ENCODE data around the gene DGKD.

Gene DGKD

GRCh38 chr2:233489143-233489542 is 134.8 kb downstream of the DGKD start:
- H3K4me1 Mint-ChIP-seq: no peaks in the 10 kb centered on the region
- no peaks in the 10 kb centered on the region for H3K9me3 Mint-ChIP-seq
- DNase-seq: no peak
- H3K4me3 Mint-ChIP-seq: no peak overlapping the region
- ATAC-seq: no peak
- no peaks in the 10 kb centered on the region for H3K27me3 Mint-ChIP-seq
- no peak overlapping the region for H3K27ac Mint-ChIP-seq

GRCh38 chr2:233489666-233490065 is 135.4 kb downstream of the DGKD start:
- Mint-ChIP-seq H3K9me3 (no peaks in the 10 kb centered on the region), H3K27me3 (no peaks in the 10 kb centered on the region), H3K4me1 (no peaks in the 10 kb centered on the region), H3K27ac (no peak overlapping the region), H3K4me3 (no peak overlapping the region)
- DNase-seq: no peak
- no peak for ATAC-seq

GRCh38 chr2:233490831-233491230 is 136.5 kb downstream of the DGKD start:
- Mint-ChIP-seq H3K4me3 (no peak overlapping the region), H3K9me3 (no peaks in the 10 kb centered on the region), H3K4me1 (no peaks in the 10 kb centered on the region), H3K27ac (no peak overlapping the region), H3K27me3 (no peaks in the 10 kb centered on the region)
- ATAC-seq: no peak
- DNase-seq: no peak

GRCh38 chr2:233491326-233491725 is 137.0 kb downstream of the DGKD start:
- ATAC-seq: no peak

GRCh38 chr2:233492078-233492477 is 137.8 kb downstream of the DGKD start:
- DNase-seq (no peak), ATAC-seq (no peak)
- peaks cover 3% of the 10 kb centered on the region for H3K4me1 Mint-ChIP-seq
- no peak overlapping the region for H3K27ac Mint-ChIP-seq
- no peak overlapping the region for H3K4me3 Mint-ChIP-seq
- H3K9me3 Mint-ChIP-seq: no peaks in the 10 kb centered on the region
- no peaks in the 10 kb centered on the region for H3K27me3 Mint-ChIP-seq

More at GRCh38 chr2:233491326-233491725, 137.0 kb downstream of the DGKD start:
- no peak overlapping the region for H3K4me3 Mint-ChIP-seq
- no peaks in the 10 kb centered on the region for H3K27me3 Mint-ChIP-seq
- DNase-seq: no peak
- H3K9me3 Mint-ChIP-seq: no peaks in the 10 kb centered on the region
- H3K4me1 Mint-ChIP-seq: no peaks in the 10 kb centered on the region
- no peak overlapping the region for H3K27ac Mint-ChIP-seq

GRCh38 chr2:233492751-233493150 is 138.5 kb downstream of the DGKD start:
- Mint-ChIP-seq H3K4me1 (peaks cover 10% of the 10 kb centered on the region), H3K27ac (peak overlapping the region in 1 of 2 donors; percentile 38)
- ATAC-seq: no peak

GRCh38 chr2:233495503-233496496 is 141.5 kb downstream of the DGKD start:
- no peak overlapping the region for H3K4me3 Mint-ChIP-seq
- H3K4me1 Mint-ChIP-seq: peaks cover 13% of the 10 kb centered on the region
- DNase-seq (no peak), ATAC-seq (no peak)
- H3K9me3 Mint-ChIP-seq: no peaks in the 10 kb centered on the region
- no peak overlapping the region for H3K27ac Mint-ChIP-seq
- H3K27me3 Mint-ChIP-seq: no peaks in the 10 kb centered on the region

More at GRCh38 chr2:233492751-233493150, 138.5 kb downstream of the DGKD start:
- Mint-ChIP-seq H3K4me3 (no peak overlapping the region), H3K9me3 (no peaks in the 10 kb centered on the region), H3K27me3 (no peaks in the 10 kb centered on the region)
- DNase-seq: no peak

GRCh38 chr2:233497692-233498091 is 143.4 kb downstream of the DGKD start:
- ATAC-seq: no peak
- DNase-seq: no peak
- no peak overlapping the region for H3K4me3 Mint-ChIP-seq
- peak overlapping the region in 1 of 2 donors; percentile 68 for H3K27ac Mint-ChIP-seq
- H3K4me1 Mint-ChIP-seq: peaks cover 21% of the 10 kb centered on the region
- peaks cover 4 to 13% of the 10 kb centered on the region in 2 donors for H3K9me3 Mint-ChIP-seq
- H3K27me3 Mint-ChIP-seq: no peaks in the 10 kb centered on the region

GRCh38 chr2:233498126-233498525 is 143.8 kb downstream of the DGKD start:
- H3K9me3 Mint-ChIP-seq: peaks cover 8 to 17% of the 10 kb centered on the region in 2 donors
- no peaks in the 10 kb centered on the region for H3K27me3 Mint-ChIP-seq
- H3K4me3 Mint-ChIP-seq: no peak overlapping the region
- no peak for DNase-seq
- peaks cover 21% of the 10 kb centered on the region for H3K4me1 Mint-ChIP-seq
- no peak for ATAC-seq
- no peak overlapping the region for H3K27ac Mint-ChIP-seq

- no peak for ATAC-seq
- DNase-seq: no peak
- peaks cover 33% of the 10 kb centered on the region for H3K4me1 Mint-ChIP-seq
- no peak overlapping the region for H3K27ac Mint-ChIP-seq
- no peak overlapping the region for H3K4me3 Mint-ChIP-seq
- no peaks in the 10 kb centered on the region for H3K27me3 Mint-ChIP-seq
- peaks cover 26 to 34% of the 10 kb centered on the region in 2 donors for H3K9me3 Mint-ChIP-seq
Observed at GRCh38 chr2:233499928-233500327, 145.6 kb downstream of the DGKD start.

GRCh38 chr2:233501198-233502076 is 147.1 kb downstream of the DGKD start:
- H3K9me3 Mint-ChIP-seq: peaks cover 28 to 34% of the 10 kb centered on the region in 2 donors
- ATAC-seq (peak; percentile 99), DNase-seq (no peak)
- peaks cover 33% of the 10 kb centered on the region for H3K4me1 Mint-ChIP-seq
- H3K27ac Mint-ChIP-seq: peak overlapping the region in 1 of 2 donors; percentile 74
- H3K4me3 Mint-ChIP-seq: no peak overlapping the region
- no peaks in the 10 kb centered on the region for H3K27me3 Mint-ChIP-seq

- no peak overlapping the region for H3K27ac Mint-ChIP-seq
- peaks cover 20% of the 10 kb centered on the region for H3K4me1 Mint-ChIP-seq
- H3K27me3 Mint-ChIP-seq: no peaks in the 10 kb centered on the region
- no peak for ATAC-seq
- no peak for DNase-seq
- H3K4me3 Mint-ChIP-seq: no peak overlapping the region
- H3K9me3 Mint-ChIP-seq: peaks cover 28 to 34% of the 10 kb centered on the region in 2 donors
Observed at GRCh38 chr2:233503481-233503880, 149.2 kb downstream of the DGKD start.

- Mint-ChIP-seq H3K4me1 (peaks cover 20% of the 10 kb centered on the region), H3K9me3 (peaks cover 28 to 34% of the 10 kb centered on the region in 2 donors), H3K4me3 (no peak overlapping the region), H3K27ac (no peak overlapping the region), H3K27me3 (no peaks in the 10 kb centered on the region)
- ATAC-seq: no peak
- DNase-seq: no peak
Observed at GRCh38 chr2:233503947-233504637, 149.8 kb downstream of the DGKD start.

GRCh38 chr2:233513953-233514655 is 159.8 kb downstream of the DGKD start:
- no peak for DNase-seq
- Mint-ChIP-seq H3K4me1 (no peaks in the 10 kb centered on the region), H3K27ac (no peak overlapping the region), H3K9me3 (no peaks in the 10 kb centered on the region), H3K27me3 (no peaks in the 10 kb centered on the region), H3K4me3 (no peak overlapping the region)
- no peak for ATAC-seq

Measured in stimulated activated naive CD8-positive, alpha-beta T cell treated with anti-CD3 and anti-CD28 coated beads, Interleukin-15, amount 100 ng/mL, for 72 hours (primary cell).